Hepatocyte (in vitro differentiated cells): ENCODE measurements around the gene ZSCAN20.

Experiments used
- EZH2 ChIP-seq: fragments of 200-600 bp; sonication (generic); IDR thresholded peaks from 2 replicates; pipeline ENCODE4 v1.6.1; 2016; ENCODE audit warnings: antibody characterized with exemption, mild to moderate bottlenecking, borderline replicate concordance
- EZH2phosphoT487 ChIP-seq: fragments of 200-600 bp; sonication (generic); IDR thresholded peaks from one replicate; pipeline ENCODE4 v1.6.1; 2018; ENCODE audit warnings: antibody characterized with exemption, mild to moderate bottlenecking, low read depth, moderate library complexity; ENCODE audit not compliant: unreplicated experiment, severe bottlenecking
- TF ChIP-seq, protein P1 (sequence below): fragments of 200-600 bp; sonication (generic); IDR thresholded peaks from 2 replicates; pipeline ENCODE4 v1.5.1; 2016; ENCODE audit warnings: antibody characterized with exemption, mild to moderate bottlenecking; ENCODE audit not compliant: poor library complexity

GRCh38 chr1:33445108-33445507, 27.3 kb upstream of the ZSCAN20 start:
- TF ChIP-seq, protein P1, sequence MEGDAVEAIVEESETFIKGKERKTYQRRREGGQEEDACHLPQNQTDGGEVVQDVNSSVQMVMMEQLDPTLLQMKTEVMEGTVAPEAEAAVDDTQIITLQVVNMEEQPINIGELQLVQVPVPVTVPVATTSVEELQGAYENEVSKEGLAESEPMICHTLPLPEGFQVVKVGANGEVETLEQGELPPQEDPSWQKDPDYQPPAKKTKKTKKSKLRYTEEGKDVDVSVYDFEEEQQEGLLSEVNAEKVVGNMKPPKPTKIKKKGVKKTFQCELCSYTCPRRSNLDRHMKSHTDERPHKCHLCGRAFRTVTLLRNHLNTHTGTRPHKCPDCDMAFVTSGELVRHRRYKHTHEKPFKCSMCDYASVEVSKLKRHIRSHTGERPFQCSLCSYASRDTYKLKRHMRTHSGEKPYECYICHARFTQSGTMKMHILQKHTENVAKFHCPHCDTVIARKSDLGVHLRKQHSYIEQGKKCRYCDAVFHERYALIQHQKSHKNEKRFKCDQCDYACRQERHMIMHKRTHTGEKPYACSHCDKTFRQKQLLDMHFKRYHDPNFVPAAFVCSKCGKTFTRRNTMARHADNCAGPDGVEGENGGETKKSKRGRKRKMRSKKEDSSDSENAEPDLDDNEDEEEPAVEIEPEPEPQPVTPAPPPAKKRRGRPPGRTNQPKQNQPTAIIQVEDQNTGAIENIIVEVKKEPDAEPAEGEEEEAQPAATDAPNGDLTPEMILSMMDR, result no peak
- no peak for TF ChIP-seq EZH2phosphoT487
- no peak for TF ChIP-seq EZH2
